Right lobe of liver (tissue), 4 donors: ENCODE measurements around the gene XRCC4.

Experiments
- CTCF ChIP-seq, 4 donors: fragments of 200-600 bp in 3 of 4; fragments of 450-650 bp in 1 of 4; IDR thresholded peaks; one replicate each; pipeline versions ENCODE4 v1.5.1 to v1.8.0; 2016 to 2022; ENCODE audit warnings: antibody characterized with exemption in 4 of 4, mild to moderate bottlenecking in 2 of 4
- POLR2A ChIP-seq: fragments of 450-650 bp; IDR thresholded peaks from one replicate; pipeline ENCODE4 v1.6.1; 2017; ENCODE audit warnings: antibody characterized with exemption, mild to moderate bottlenecking
- donor health status: DM: no; HTN: no; CAD: no.
- donor health status: DM: no; HTN: no; CAD: no.
- donor health status: DM: no; HTN: yes; CAD: no.

- no peak for TF ChIP-seq CTCF (IDR thresholded peaks at IDR 0.05)
- no peak for TF ChIP-seq POLR2A
Measured at GRCh38 chr5:83370957-83371356, 293.6 kb downstream of the XRCC4 start.
